ENCODE measurements around the gene SHMT2. TPM values are rescaled to one million over a fixed set of nuclear protein-coding genes. Genes with fewer than 3 reads are reported as not detected.

Gene SHMT2
- total and polyA plus RNA-seq, 2 experiments from 2014 or later = 125 to 387 TPM

DNA sequence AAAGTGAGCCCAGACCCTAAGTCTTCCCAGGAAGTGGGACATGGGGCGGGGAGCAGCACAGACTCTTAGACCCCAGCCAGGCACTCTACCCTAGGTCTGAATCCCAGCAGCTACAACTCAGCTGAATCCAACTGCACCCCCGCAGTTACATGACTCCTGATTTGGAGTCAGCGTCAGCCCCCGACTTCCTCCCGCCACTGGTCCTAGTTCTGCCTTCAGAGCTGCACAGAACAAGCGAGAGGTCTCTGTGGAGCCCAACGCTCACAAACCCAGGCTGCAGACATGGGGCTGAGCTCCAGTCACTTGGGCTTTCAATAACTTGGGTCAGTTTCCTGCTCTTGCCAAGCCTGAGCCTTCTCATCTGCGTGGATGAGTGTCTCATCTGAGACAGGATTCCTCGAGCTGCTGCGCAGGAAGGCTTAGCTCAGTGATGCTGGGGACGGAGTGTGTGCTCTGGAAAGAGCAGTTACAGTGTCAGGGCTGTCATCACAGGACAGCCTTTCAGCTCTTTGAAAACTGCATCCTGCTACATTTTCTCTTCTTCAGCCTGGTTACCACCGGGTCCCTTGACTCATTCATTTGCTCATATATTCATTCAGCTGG is 43.5 kb upstream of the SHMT2 start:
- H3K4me1 ChIP-seq (ENCODE audit: insufficient read depth) = no peaks in the 10 kb centered on the region

More for the DNA sequence above, 43.5 kb upstream of the SHMT2 start:
- Mint-ChIP-seq H3K4me1 (peaks cover 5% of the 10 kb centered on the region; the same call in 2 of the 3 replicates), H3K36me3 (ENCODE audit: low read depth) (peaks cover 93% of the 10 kb centered on the region), H3K9me3 (no peaks in the 10 kb centered on the region), H3K4me3 (no peak overlapping the region), H3K27me3 (ENCODE audit: insufficient read depth, low read depth, poor library complexity) (peaks cover 38% of the 10 kb centered on the region), H3K27ac (no peak overlapping the region)
- Histone ChIP-seq H3K27me3 (ENCODE audit: insufficient read depth) (no peaks in the 10 kb centered on the region), H4K20me1 (replicated peaks; ENCODE audit: insufficient read depth) (no peaks in the 10 kb centered on the region; the same call in 1 of the 2 replicates), H2AFZ (no peak overlapping the region), H3F3A (replicated peaks; ENCODE audit: low read depth) (peaks cover 23% of the 10 kb centered on the region), H3K9me2 (ENCODE audit: insufficient read depth) (no peaks in the 10 kb centered on the region), H3K4me2 (no peak overlapping the region), H3K4me3 (no peak overlapping the region), H3K36me3 (ENCODE audit: insufficient read depth) (peaks cover 23% of the 10 kb centered on the region), H3K79me2 (replicated peaks; ENCODE audit: insufficient read depth) (no peaks in the 10 kb centered on the region), H3K27ac (ENCODE audit: low read depth) (no peak overlapping the region)
- TF ChIP-seq, protein P1, sequence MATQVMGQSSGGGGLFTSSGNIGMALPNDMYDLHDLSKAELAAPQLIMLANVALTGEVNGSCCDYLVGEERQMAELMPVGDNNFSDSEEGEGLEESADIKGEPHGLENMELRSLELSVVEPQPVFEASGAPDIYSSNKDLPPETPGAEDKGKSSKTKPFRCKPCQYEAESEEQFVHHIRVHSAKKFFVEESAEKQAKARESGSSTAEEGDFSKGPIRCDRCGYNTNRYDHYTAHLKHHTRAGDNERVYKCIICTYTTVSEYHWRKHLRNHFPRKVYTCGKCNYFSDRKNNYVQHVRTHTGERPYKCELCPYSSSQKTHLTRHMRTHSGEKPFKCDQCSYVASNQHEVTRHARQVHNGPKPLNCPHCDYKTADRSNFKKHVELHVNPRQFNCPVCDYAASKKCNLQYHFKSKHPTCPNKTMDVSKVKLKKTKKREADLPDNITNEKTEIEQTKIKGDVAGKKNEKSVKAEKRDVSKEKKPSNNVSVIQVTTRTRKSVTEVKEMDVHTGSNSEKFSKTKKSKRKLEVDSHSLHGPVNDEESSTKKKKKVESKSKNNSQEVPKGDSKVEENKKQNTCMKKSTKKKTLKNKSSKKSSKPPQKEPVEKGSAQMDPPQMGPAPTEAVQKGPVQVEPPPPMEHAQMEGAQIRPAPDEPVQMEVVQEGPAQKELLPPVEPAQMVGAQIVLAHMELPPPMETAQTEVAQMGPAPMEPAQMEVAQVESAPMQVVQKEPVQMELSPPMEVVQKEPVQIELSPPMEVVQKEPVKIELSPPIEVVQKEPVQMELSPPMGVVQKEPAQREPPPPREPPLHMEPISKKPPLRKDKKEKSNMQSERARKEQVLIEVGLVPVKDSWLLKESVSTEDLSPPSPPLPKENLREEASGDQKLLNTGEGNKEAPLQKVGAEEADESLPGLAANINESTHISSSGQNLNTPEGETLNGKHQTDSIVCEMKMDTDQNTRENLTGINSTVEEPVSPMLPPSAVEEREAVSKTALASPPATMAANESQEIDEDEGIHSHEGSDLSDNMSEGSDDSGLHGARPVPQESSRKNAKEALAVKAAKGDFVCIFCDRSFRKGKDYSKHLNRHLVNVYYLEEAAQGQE (IDR thresholded peaks at IDR 0.05; ENCODE audit: unreplicated experiment) = no peak
- TF ChIP-seq, protein P2, sequence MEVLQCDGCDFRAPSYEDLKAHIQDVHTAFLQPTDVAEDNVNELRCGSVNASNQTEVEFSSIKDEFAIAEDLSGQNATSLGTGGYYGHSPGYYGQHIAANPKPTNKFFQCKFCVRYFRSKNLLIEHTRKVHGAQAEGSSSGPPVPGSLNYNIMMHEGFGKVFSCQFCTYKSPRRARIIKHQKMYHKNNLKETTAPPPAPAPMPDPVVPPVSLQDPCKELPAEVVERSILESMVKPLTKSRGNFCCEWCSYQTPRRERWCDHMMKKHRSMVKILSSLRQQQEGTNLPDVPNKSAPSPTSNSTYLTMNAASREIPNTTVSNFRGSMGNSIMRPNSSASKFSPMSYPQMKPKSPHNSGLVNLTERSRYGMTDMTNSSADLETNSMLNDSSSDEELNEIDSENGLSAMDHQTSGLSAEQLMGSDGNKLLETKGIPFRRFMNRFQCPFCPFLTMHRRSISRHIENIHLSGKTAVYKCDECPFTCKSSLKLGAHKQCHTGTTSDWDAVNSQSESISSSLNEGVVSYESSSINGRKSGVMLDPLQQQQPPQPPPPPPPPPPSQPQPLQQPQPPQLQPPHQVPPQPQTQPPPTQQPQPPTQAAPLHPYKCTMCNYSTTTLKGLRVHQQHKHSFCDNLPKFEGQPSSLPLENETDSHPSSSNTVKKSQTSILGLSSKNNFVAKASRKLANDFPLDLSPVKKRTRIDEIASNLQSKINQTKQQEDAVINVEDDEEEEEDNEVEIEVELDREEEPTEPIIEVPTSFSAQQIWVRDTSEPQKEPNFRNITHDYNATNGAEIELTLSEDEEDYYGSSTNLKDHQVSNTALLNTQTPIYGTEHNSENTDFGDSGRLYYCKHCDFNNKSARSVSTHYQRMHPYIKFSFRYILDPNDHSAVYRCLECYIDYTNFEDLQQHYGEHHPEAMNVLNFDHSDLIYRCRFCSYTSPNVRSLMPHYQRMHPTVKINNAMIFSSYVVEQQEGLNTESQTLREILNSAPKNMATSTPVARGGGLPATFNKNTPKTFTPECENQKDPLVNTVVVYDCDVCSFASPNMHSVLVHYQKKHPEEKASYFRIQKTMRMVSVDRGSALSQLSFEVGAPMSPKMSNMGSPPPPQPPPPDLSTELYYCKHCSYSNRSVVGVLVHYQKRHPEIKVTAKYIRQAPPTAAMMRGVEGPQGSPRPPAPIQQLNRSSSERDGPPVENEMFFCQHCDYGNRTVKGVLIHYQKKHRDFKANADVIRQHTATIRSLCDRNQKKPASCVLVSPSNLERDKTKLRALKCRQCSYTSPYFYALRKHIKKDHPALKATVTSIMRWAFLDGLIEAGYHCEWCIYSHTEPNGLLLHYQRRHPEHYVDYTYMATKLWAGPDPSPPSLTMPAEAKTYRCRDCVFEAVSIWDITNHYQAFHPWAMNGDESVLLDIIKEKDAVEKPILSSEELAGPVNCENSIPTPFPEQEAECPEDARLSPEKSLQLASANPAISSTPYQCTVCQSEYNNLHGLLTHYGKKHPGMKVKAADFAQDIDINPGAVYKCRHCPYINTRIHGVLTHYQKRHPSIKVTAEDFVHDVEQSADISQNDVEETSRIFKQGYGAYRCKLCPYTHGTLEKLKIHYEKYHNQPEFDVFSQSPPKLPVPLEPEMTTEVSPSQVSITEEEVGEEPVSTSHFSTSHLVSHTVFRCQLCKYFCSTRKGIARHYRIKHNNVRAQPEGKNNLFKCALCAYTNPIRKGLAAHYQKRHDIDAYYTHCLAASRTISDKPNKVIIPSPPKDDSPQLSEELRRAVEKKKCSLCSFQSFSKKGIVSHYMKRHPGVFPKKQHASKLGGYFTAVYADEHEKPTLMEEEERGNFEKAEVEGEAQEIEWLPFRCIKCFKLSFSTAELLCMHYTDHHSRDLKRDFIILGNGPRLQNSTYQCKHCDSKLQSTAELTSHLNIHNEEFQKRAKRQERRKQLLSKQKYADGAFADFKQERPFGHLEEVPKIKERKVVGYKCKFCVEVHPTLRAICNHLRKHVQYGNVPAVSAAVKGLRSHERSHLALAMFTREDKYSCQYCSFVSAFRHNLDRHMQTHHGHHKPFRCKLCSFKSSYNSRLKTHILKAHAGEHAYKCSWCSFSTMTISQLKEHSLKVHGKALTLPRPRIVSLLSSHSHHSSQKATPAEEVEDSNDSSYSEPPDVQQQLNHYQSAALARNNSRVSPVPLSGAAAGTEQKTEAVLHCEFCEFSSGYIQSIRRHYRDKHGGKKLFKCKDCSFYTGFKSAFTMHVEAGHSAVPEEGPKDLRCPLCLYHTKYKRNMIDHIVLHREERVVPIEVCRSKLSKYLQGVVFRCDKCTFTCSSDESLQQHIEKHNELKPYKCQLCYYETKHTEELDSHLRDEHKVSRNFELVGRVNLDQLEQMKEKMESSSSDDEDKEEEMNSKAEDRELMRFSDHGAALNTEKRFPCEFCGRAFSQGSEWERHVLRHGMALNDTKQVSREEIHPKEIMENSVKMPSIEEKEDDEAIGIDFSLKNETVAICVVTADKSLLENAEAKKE (CRISPR knock-in tag; IDR thresholded peaks at IDR 0.05) = no peak
- TF ChIP-seq POLR2AphosphoS5 (IDR thresholded peaks at IDR 0.05; ENCODE audit: low read depth) (no peak), EZH2 (IDR thresholded peaks at IDR 0.05; ENCODE audit: low read depth, unreplicated experiment) (no peak), STAT1 (IDR thresholded peaks at IDR 0.05; ENCODE audit: unreplicated experiment) (no peak), ZNF331 (CRISPR knock-in tag; IDR thresholded peaks at IDR 0.05; ENCODE audit: low read depth) (no peak), CREB1 (CRISPR knock-in tag; IDR thresholded peaks at IDR 0.05; ENCODE audit: low read depth) (no peak), ZNF114 (CRISPR knock-in tag; IDR thresholded peaks at IDR 0.05) (no peak), EZH2phosphoT487 (IDR thresholded peaks at IDR 0.05; ENCODE audit: unreplicated experiment) (no peak), NANOG (IDR thresholded peaks at IDR 0.05; ENCODE audit: borderline replicate concordance) (no peak), JUNB (IDR thresholded peaks at IDR 0.05; ENCODE audit: unreplicated experiment) (no peak)
- TF ChIP-seq, protein P3, sequence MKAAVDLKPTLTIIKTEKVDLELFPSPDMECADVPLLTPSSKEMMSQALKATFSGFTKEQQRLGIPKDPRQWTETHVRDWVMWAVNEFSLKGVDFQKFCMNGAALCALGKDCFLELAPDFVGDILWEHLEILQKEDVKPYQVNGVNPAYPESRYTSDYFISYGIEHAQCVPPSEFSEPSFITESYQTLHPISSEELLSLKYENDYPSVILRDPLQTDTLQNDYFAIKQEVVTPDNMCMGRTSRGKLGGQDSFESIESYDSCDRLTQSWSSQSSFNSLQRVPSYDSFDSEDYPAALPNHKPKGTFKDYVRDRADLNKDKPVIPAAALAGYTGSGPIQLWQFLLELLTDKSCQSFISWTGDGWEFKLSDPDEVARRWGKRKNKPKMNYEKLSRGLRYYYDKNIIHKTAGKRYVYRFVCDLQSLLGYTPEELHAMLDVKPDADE (IDR thresholded peaks at IDR 0.05) = no peak
- TF ChIP-seq, protein P4, sequence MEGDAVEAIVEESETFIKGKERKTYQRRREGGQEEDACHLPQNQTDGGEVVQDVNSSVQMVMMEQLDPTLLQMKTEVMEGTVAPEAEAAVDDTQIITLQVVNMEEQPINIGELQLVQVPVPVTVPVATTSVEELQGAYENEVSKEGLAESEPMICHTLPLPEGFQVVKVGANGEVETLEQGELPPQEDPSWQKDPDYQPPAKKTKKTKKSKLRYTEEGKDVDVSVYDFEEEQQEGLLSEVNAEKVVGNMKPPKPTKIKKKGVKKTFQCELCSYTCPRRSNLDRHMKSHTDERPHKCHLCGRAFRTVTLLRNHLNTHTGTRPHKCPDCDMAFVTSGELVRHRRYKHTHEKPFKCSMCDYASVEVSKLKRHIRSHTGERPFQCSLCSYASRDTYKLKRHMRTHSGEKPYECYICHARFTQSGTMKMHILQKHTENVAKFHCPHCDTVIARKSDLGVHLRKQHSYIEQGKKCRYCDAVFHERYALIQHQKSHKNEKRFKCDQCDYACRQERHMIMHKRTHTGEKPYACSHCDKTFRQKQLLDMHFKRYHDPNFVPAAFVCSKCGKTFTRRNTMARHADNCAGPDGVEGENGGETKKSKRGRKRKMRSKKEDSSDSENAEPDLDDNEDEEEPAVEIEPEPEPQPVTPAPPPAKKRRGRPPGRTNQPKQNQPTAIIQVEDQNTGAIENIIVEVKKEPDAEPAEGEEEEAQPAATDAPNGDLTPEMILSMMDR (conservative IDR thresholded peaks at IDR 0.05; ENCODE audit: low read depth in 2 of 2) = no peak
- no peak for ATAC-seq
- DNase-seq (ENCODE audit: low spot score) = no peak
